PC-3 (cell line): Measurements from ENCODE around the gene TUBGCP2. TPM values are rescaled to one million over a fixed set of nuclear protein-coding genes. Genes with fewer than 3 reads are reported as not detected.
"Not testable (repeated sequence)": the region's sequence is repeated elsewhere in the genome, so short reads cannot be mapped to it uniquely, and the experiment has no call there.

Experiments used
- ATAC-seq: fragments of 200-7000 bp; cut with Tn5 transposase; 2 replicates; pipeline ENCODE4 v1.9.1; 2020; ENCODE audit warnings: mild to moderate bottlenecking, moderate library complexity
- BruUV-seq: library from RNA; stranded (reverse); fragments of 400-500 nt; replicated peaks from 2 replicates; lab custom pipeline; 2021; lab: Mats Ljungman, UMichigan
- CTCF ChIA-PET: fragments of 300-600 bp; sonication (Branson Sonifier 250); formaldehyde crosslinking; loops from one replicate; lab custom pipeline; 2022; ENCODE audit warnings: antibody characterized with exemption; lab: Charles Lee
- POLR2A ChIA-PET: fragments of 300-600 bp; sonication (Branson Sonifier 250); formaldehyde crosslinking; loops from one replicate; lab custom pipeline; 2022; ENCODE audit warnings: antibody characterized with exemption; ENCODE audit not compliant: unreplicated experiment; lab: Charles Lee
- DNase-seq: peaks from one replicate; pipeline ENCODE4 v3.0.0-alpha.2; 2015
- H2AFZ ChIP-seq: fragments of 300-600 bp; sonication (generic); 2 replicates; pipeline ENCODE4 v1.6.0; 2016; ENCODE audit warnings: antibody characterized with exemption, low read length
- H3F3A ChIP-seq: fragments of 300-600 bp; sonication (generic); one replicate; pipeline ENCODE4 v1.6.0; 2017; ENCODE audit warnings: antibody characterized with exemption, low read length, control low read depth, mild to moderate bottlenecking; ENCODE audit not compliant: unreplicated experiment
- H3K27ac ChIP-seq: fragments of 300-600 bp; sonication (generic); 2 replicates; pipeline ENCODE4 v1.5.1; 2016; ENCODE audit warnings: mild to moderate bottlenecking, low read length
- H3K27me3 ChIP-seq: fragments of 300-600 bp; sonication (generic); 2 replicates; pipeline ENCODE4 v1.6.1; 2016; ENCODE audit warnings: low read length, mixed read lengths
- H3K36me3 ChIP-seq: fragments of 300-600 bp; sonication (generic); 2 replicates; pipeline ENCODE4 v1.6.1; 2016; ENCODE audit warnings: low read depth, mixed run types, low read length, mixed read lengths
- H3K4me1 ChIP-seq: fragments of 300-600 bp; sonication (generic); 2 replicates; pipeline ENCODE4 v1.5.1; 2016; ENCODE audit warnings: low read length; ENCODE audit not compliant: insufficient read depth
- H3K4me2 ChIP-seq: fragments of 300-600 bp; sonication (generic); 2 replicates; pipeline ENCODE4 v1.6.0; 2016; ENCODE audit warnings: low read length
- H3K4me3 ChIP-seq: fragments of 300-600 bp; sonication (generic); 2 replicates; pipeline ENCODE4 v1.5.1; 2016; ENCODE audit warnings: mild to moderate bottlenecking, low read length, mixed read lengths
- H3K79me2 ChIP-seq: fragments of 300-600 bp; sonication (generic); 2 replicates; pipeline ENCODE4 v1.6.1; 2017; ENCODE audit warnings: low read length, mixed read lengths
- H3K9ac ChIP-seq: fragments of 300-600 bp; sonication (generic); 2 replicates; pipeline ENCODE4 v1.6.0; 2016; ENCODE audit warnings: mild to moderate bottlenecking, low read length
- H3K9me2 ChIP-seq: fragments of 300-600 bp; sonication (generic); replicated peaks from 2 replicates; pipeline ENCODE4 v1.6.1; 2016; ENCODE audit warnings: mixed run types, low read length, mixed read lengths
- H3K9me3 ChIP-seq: fragments of 300-600 bp; sonication (generic); 2 replicates; pipeline ENCODE4 v1.6.1; 2016; ENCODE audit warnings: low read length, mixed read lengths
- H4K20me1 ChIP-seq: fragments of 300-600 bp; sonication (generic); 2 replicates; pipeline ENCODE4 v1.6.1; 2016; ENCODE audit warnings: low read length, mixed read lengths
- EZH2 ChIP-seq: fragments of 300-600 bp; sonication (generic); IDR thresholded peaks from one replicate; pipeline ENCODE4 v1.6.1; 2017; ENCODE audit warnings: antibody characterized with exemption, mild to moderate bottlenecking, low read length; ENCODE audit not compliant: unreplicated experiment
- EZH2phosphoT487 ChIP-seq: fragments of 300-600 bp; sonication (generic); IDR thresholded peaks from 2 replicates; pipeline ENCODE4 v1.6.1; 2018; ENCODE audit warnings: mild to moderate bottlenecking, antibody characterized with exemption, low read length, borderline replicate concordance
- intact Hi-C: fragments of 100-400 bp; cut with micrococcal nuclease; formaldehyde crosslinking; loops from 2 replicates; pipeline ENCODE4 v1.9.0; 2023
- total RNA-seq: library from RNA; depleted of rRNA; stranded (reverse); fragments of >200 nt; gene quantifications from 2 replicates; pipeline ENCODE4 v1.2.3, GENCODE V29; 2014
- TF ChIP-seq, protein P1 (sequence below): fragments of 300-600 bp; sonication (generic); conservative IDR thresholded peaks from 2 replicates; pipeline ENCODE4 v1.5.1; 2017; ENCODE audit warnings: antibody characterized with exemption, low read depth, mild to moderate bottlenecking, low read length

Gene TUBGCP2
- total RNA-seq, 1 experiment from 2014 or later = 72.9 TPM

GRCh38 chr10:133324198-133324792 lies 15.6 kb upstream of the TUBGCP2 start:
- peaks cover 4% of the 10 kb centered on the region for H3F3A ChIP-seq
- H3K27ac ChIP-seq = no peak overlapping the region
- H2AFZ ChIP-seq = no peak overlapping the region; the same call in 1 of the 2 replicates
- intact Hi-C loops = loop anchor here (10.0 kb wide), 1 partner anchor 181 kb away; no protein-coding TSS in a partner anchor
- H3K4me3 ChIP-seq = peak overlapping the region; percentile 50
- no peaks in the 10 kb centered on the region for H4K20me1 ChIP-seq
- TF ChIP-seq, protein P1, sequence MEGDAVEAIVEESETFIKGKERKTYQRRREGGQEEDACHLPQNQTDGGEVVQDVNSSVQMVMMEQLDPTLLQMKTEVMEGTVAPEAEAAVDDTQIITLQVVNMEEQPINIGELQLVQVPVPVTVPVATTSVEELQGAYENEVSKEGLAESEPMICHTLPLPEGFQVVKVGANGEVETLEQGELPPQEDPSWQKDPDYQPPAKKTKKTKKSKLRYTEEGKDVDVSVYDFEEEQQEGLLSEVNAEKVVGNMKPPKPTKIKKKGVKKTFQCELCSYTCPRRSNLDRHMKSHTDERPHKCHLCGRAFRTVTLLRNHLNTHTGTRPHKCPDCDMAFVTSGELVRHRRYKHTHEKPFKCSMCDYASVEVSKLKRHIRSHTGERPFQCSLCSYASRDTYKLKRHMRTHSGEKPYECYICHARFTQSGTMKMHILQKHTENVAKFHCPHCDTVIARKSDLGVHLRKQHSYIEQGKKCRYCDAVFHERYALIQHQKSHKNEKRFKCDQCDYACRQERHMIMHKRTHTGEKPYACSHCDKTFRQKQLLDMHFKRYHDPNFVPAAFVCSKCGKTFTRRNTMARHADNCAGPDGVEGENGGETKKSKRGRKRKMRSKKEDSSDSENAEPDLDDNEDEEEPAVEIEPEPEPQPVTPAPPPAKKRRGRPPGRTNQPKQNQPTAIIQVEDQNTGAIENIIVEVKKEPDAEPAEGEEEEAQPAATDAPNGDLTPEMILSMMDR = no peak
- TF ChIP-seq EZH2phosphoT487 = no peak
- no peak for TF ChIP-seq EZH2
- ATAC-seq (peak; percentile 64), DNase-seq (peak; percentile 36)
- peaks cover 15% of the 10 kb centered on the region for H3K4me1 ChIP-seq
- ChIA-PET CTCF (no interaction called here), POLR2A (no interaction called here)
- no TSS peak for BruUV-seq
- H3K9me2 ChIP-seq = no peaks in the 10 kb centered on the region
- H3K27me3 ChIP-seq = peaks cover 11% of the 10 kb centered on the region; the same call in 1 of the 2 replicates
- H3K9ac ChIP-seq = no peak overlapping the region
- H3K4me2 ChIP-seq = peak overlapping the region; percentile 59; the same call in 1 of the 2 replicates
- no peaks in the 10 kb centered on the region for H3K9me3 ChIP-seq
- H3K79me2 ChIP-seq = no peaks in the 10 kb centered on the region
- H3K36me3 ChIP-seq = no peaks in the 10 kb centered on the region

DNA sequence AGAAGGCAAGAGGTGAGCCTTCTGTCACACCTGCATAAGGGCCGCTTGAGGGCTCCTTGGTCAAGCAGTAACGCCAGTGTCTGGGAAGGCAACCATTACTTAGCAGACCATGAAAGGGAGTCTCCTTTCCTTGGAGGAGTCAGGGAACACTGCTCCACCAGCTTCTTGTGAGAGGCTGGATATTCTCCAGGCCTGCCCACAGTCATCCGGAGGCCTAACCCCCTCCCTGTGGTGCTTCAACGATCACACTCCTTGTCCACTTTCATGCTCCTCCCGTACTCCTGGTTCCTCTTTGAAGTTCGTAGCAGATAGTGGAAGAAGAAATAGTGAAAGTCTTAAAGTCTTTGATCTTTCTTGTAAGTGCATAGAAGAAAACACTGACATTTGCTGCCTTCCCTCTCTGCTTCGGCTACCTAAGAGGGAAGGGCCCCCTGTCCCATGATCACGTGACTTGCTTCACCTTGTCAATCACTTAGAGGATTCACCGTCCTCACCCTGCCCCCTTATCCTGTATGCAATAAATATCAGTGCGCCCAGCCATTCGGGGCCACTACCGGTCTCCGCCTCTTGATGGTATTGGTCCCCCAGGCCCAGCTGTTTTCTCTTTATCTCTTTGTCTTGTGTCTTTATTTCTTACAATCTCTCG lies 13.5 kb upstream of the TUBGCP2 start:
- H3K9me3 ChIP-seq, DNase-seq, ATAC-seq, H3F3A ChIP-seq, H3K79me2 ChIP-seq, H3K4me3 ChIP-seq, H3K36me3 ChIP-seq, H2AFZ ChIP-seq, BruUV-seq, H3K4me1 ChIP-seq, POLR2A ChIA-PET, CTCF ChIA-PET, H3K4me2 ChIP-seq, H3K9ac ChIP-seq, H4K20me1 ChIP-seq, H3K9me2 ChIP-seq, H3K27ac ChIP-seq: not testable (repeated sequence)
- intact Hi-C loops = loop anchor here (10.0 kb wide), 1 partner anchor 183 kb away; no protein-coding TSS in a partner anchor
- peaks cover 11% of the 10 kb centered on the region; the same call in 1 of the 2 replicates for H3K27me3 ChIP-seq

GRCh38 chr10:133320852-133321422 lies 12.3 kb upstream of the TUBGCP2 start:
- H3K36me3 ChIP-seq, H3K79me2 ChIP-seq, POLR2A ChIA-PET, H3K27me3 ChIP-seq, H3K27ac ChIP-seq, H4K20me1 ChIP-seq, ATAC-seq, H3K4me2 ChIP-seq, H3K9ac ChIP-seq, H3K9me2 ChIP-seq, H3F3A ChIP-seq, DNase-seq, H3K4me1 ChIP-seq, BruUV-seq, H3K9me3 ChIP-seq, H3K4me3 ChIP-seq, CTCF ChIA-PET, H2AFZ ChIP-seq: not testable (repeated sequence)
- intact Hi-C loops = loop anchor here (10.0 kb wide), 1 partner anchor 184 kb away; no protein-coding TSS in a partner anchor
